HepG2 (cell line): Measurements from ENCODE around the gene PSRC1. TPM values are rescaled to one million over a fixed set of nuclear protein-coding genes. Genes with fewer than 3 reads are reported as not detected.
A peak's percentile ranks its signal among the peaks of the same experiment; 100 is the strongest.

ENCODE experiments used
- ATAC-seq: fragments of 200-7000 bp; cut with Tn5 transposase; 3 replicates; pipeline ENCODE4 v1.9.1; 2020; ENCODE audit warnings: mild to moderate bottlenecking, moderate library complexity
- BruUV-seq: library from RNA; stranded (reverse); fragments of 400-500 nt; replicated peaks from 2 replicates; lab custom pipeline; 2021; lab: Mats Ljungman, UMichigan
- CTCF ChIA-PET: fragments of 300-600 bp; formaldehyde crosslinking; extraction: SDS; loops from one replicate; lab custom pipeline; 2021; ENCODE audit warnings: low total read pairs, inconsistent platforms, low intra/inter-chr PET ratio; lab: Yijun Ruan, JAX
- POLR2A ChIA-PET: fragments of 350-600 bp; sonication (Branson Sonifier 250); formaldehyde crosslinking; loops from one replicate; lab custom pipeline; 2020; ENCODE audit warnings: antibody characterized with exemption, inconsistent platforms; lab: Yijun Ruan, JAX
- DNase-seq: peaks from one replicate; pipeline ENCODE4 v3.0.0-alpha.2; 2015; ENCODE audit warnings: low spot score
- FAIRE-seq: peaks from 3 replicates; lab custom pipeline; 2011; peaks lifted over from hg19 to GRCh38; lab: Jason Lieb, UNC
- H2AFZ ChIP-seq: one replicate; pipeline ENCODE4 v1.6.1; 2011; ENCODE audit warnings: low read length, inconsistent platforms
- H3K27ac ChIP-seq: fragments of 300-600 bp; 3 replicates; pipeline ENCODE4 v1.8.0; 2011; ENCODE audit warnings: mixed run types, mild to moderate bottlenecking, mixed read lengths, low read length, inconsistent platforms; ENCODE audit not compliant: insufficient read depth; ENCODE audit errors: extremely low read length
- H3K27me3 ChIP-seq, 2 experiments: fragments of 200-600 bp in 1 of 2; 2 replicates in 1 of 2; 3 replicates in 1 of 2; pipeline versions ENCODE4 v1.6.0 to v1.8.0; 2011; ENCODE audit warnings: low read length in 2 of 2, mild to moderate bottlenecking in 2 of 2, moderate library complexity in 2 of 2, inconsistent platforms in 1 of 2; ENCODE audit not compliant: insufficient read depth in 2 of 2, control insufficient read depth in 1 of 2
- H3K36me3 ChIP-seq, 2 experiments: fragments of 200-600 bp in 1 of 2; replicated peaks in 1 of 2; 2 replicates in 1 of 2; 3 replicates in 1 of 2; pipeline versions ENCODE4 v1.5.1 to v1.8.0; 2011; ENCODE audit warnings: low read length in 2 of 2, inconsistent platforms in 1 of 2; ENCODE audit not compliant: insufficient read depth in 2 of 2, control insufficient read depth in 1 of 2
- H3K4me1 ChIP-seq: 2 replicates; pipeline ENCODE4 v1.5.1; 2012; ENCODE audit warnings: low read length, inconsistent platforms; ENCODE audit not compliant: insufficient read depth
- H3K4me2 ChIP-seq: 2 replicates; pipeline ENCODE4 v1.6.0; 2011; ENCODE audit warnings: low read depth, low read length, inconsistent platforms
- H3K4me3 ChIP-seq, 3 experiments: fragments of 200-600 bp in 1 of 3; sonication (generic), shearing (Covaris generic) in 1 of 3; replicated peaks in 1 of 3; 2 replicates each; pipeline ENCODE4 v1.5.1; 2011 to 2016; ENCODE audit warnings: low read length in 3 of 3, inconsistent platforms in 2 of 3, low read depth in 2 of 3, mild to moderate bottlenecking in 2 of 3, control low read depth in 1 of 3, mixed read lengths in 1 of 3; ENCODE audit not compliant: insufficient read depth in 1 of 3
- H3K79me2 ChIP-seq: one replicate; pipeline ENCODE4 v1.6.1; 2011; ENCODE audit warnings: low read length, inconsistent platforms; ENCODE audit not compliant: insufficient read depth
- H3K9ac ChIP-seq: 2 replicates; pipeline ENCODE4 v1.6.0; 2011; ENCODE audit warnings: mild to moderate bottlenecking, low read depth, low read length, inconsistent platforms; ENCODE audit not compliant: insufficient read depth
- H3K9me3 ChIP-seq: 2 replicates; pipeline ENCODE4 v1.5.1; 2012; ENCODE audit warnings: mild to moderate bottlenecking, low read length
- H4K20me1 ChIP-seq: 2 replicates; pipeline ENCODE4 v1.6.0; 2011; ENCODE audit warnings: inconsistent platforms, mild to moderate bottlenecking, low read length, moderate library complexity; ENCODE audit not compliant: insufficient read depth
- FIP1L1 ChIP-seq: fragments of 200-400 bp; formaldehyde crosslinking; IDR thresholded peaks from 2 replicates; pipeline ENCODE4 v1.6.1; 2018; ENCODE audit warnings: low read depth, mild to moderate bottlenecking, low read length, moderate library complexity, borderline replicate concordance; ENCODE audit not compliant: insufficient read depth
- KLF6 ChIP-seq: IDR thresholded peaks from 2 replicates; pipeline ENCODE4 v1.8.0; 2016; ENCODE audit warnings: missing biosample characterization, missing genetic modification reagents
- MTA3 ChIP-seq: sonication (generic); formaldehyde crosslinking; IDR thresholded peaks from 2 replicates; pipeline ENCODE4 v1.4.0; 2020; ENCODE audit warnings: missing genetic modification reagents
- REPIN1 ChIP-seq: sonication (generic); formaldehyde crosslinking; IDR thresholded peaks from 2 replicates; pipeline ENCODE4 v1.8.0; 2022; ENCODE audit warnings: missing genetic modification reagents, low read depth, mild to moderate bottlenecking, borderline replicate concordance
- SP4 ChIP-seq: sonication (generic); formaldehyde crosslinking; IDR thresholded peaks from 2 replicates; pipeline ENCODE4 v1.8.1; 2023; ENCODE audit warnings: mild to moderate bottlenecking, missing genetic modification reagents
- ZNF180 ChIP-seq: sonication (generic); formaldehyde crosslinking; IDR thresholded peaks from 2 replicates; pipeline ENCODE4 v1.4.0; 2020; ENCODE audit warnings: low read depth, missing genetic modification reagents, borderline replicate concordance
- ZNF274 ChIP-seq: sonication (generic); formaldehyde crosslinking; IDR thresholded peaks from 2 replicates; pipeline ENCODE4 v1.5.1; 2020; ENCODE audit warnings: mild to moderate bottlenecking, missing genetic modification reagents
- ZNF530 ChIP-seq: sonication (generic); formaldehyde crosslinking; IDR thresholded peaks from 2 replicates; pipeline ENCODE4 v1.5.0; 2020; ENCODE audit warnings: low read depth, mild to moderate bottlenecking, missing genetic modification reagents
- ZNF562 ChIP-seq: sonication (generic); formaldehyde crosslinking; IDR thresholded peaks from 2 replicates; pipeline ENCODE4 v1.8.0; 2022; ENCODE audit warnings: missing genetic modification reagents, borderline replicate concordance
- ZNF607 ChIP-seq: sonication (generic); formaldehyde crosslinking; IDR thresholded peaks from 2 replicates; pipeline ENCODE4 v1.5.1; 2020; ENCODE audit warnings: missing genetic modification reagents, mild to moderate bottlenecking, borderline replicate concordance
- ZNF614 ChIP-seq: IDR thresholded peaks from 2 replicates; pipeline ENCODE4 v1.6.1; 2018; ENCODE audit warnings: missing biosample characterization, missing genetic modification reagents, inconsistent platforms, borderline replicate concordance
- ZNF878 ChIP-seq: sonication (generic); formaldehyde crosslinking; IDR thresholded peaks from 2 replicates; pipeline ENCODE4 v1.8.1; 2023; ENCODE audit warnings: mild to moderate bottlenecking, missing genetic modification reagents, moderate library complexity
- in situ Hi-C: cut with HindIII; loops from 2 replicates; pipeline ENCODE4 v1.10.0; 2017; ENCODE audit warnings: low pct_unique_long_range_greater_than_20kb; ENCODE audit not compliant: extremely low pct_ligation_motif_present
- intact Hi-C: fragments of 100-400 bp; cut with micrococcal nuclease; formaldehyde crosslinking; loops from one replicate; pipeline ENCODE4 v1.10.0; 2022; ENCODE audit not compliant: unreplicated experiment
- polyA plus RNA-seq, 8 experiments: library from polyadenylated mRNA; depleted of rRNA in 3 of 8; stranded (reverse) in 7 of 8; unstranded in 1 of 8; fragments of >200 nt; fragmentation: Illumina TruSeq in 4 of 8; extraction: Trizol in 4 of 8; gene quantifications; 2 replicates each; pipeline versions ENCODE4 v1.2.1 to v1.2.3, GENCODE V29; 2011 to 2016; ENCODE audit warnings: low read depth in 4 of 8, missing spikeins in 1 of 8, mixed read lengths in 1 of 8; ENCODE audit not compliant: insufficient read depth in 1 of 8
- total RNA-seq, 5 experiments: library from RNA; depleted of rRNA; stranded (reverse); fragments of >200 nt; fragmentation: Illumina TruSeq; extraction: Trizol; gene quantifications; 2 replicates each; pipeline ENCODE4 v1.2.3, GENCODE V29; 2016; ENCODE audit warnings: low read depth in 1 of 5
- TF ChIP-seq, protein P1 (sequence below): sonication (generic); formaldehyde crosslinking; IDR thresholded peaks from 2 replicates; pipeline ENCODE4 v1.8.0; 2022; ENCODE audit warnings: missing genetic modification reagents, mild to moderate bottlenecking, inconsistent platforms, borderline replicate concordance
- TF ChIP-seq, protein P2 (sequence below): sonication (generic); formaldehyde crosslinking; IDR thresholded peaks from 2 replicates; pipeline ENCODE4 v1.5.0; 2020; ENCODE audit warnings: missing genetic modification reagents, mild to moderate bottlenecking, borderline replicate concordance
- TF ChIP-seq, protein P3 (sequence below): sonication (generic); formaldehyde crosslinking; IDR thresholded peaks from 2 replicates; pipeline ENCODE4 v1.5.0; 2020; ENCODE audit warnings: missing genetic modification reagents

PSRC1 gene
- total and polyA plus RNA-seq, 2 of the 13 experiments (the other 11 are each of a cell fraction or from before 2014, with no cell fraction given): 28.6 to 30.3 TPM

DNA sequence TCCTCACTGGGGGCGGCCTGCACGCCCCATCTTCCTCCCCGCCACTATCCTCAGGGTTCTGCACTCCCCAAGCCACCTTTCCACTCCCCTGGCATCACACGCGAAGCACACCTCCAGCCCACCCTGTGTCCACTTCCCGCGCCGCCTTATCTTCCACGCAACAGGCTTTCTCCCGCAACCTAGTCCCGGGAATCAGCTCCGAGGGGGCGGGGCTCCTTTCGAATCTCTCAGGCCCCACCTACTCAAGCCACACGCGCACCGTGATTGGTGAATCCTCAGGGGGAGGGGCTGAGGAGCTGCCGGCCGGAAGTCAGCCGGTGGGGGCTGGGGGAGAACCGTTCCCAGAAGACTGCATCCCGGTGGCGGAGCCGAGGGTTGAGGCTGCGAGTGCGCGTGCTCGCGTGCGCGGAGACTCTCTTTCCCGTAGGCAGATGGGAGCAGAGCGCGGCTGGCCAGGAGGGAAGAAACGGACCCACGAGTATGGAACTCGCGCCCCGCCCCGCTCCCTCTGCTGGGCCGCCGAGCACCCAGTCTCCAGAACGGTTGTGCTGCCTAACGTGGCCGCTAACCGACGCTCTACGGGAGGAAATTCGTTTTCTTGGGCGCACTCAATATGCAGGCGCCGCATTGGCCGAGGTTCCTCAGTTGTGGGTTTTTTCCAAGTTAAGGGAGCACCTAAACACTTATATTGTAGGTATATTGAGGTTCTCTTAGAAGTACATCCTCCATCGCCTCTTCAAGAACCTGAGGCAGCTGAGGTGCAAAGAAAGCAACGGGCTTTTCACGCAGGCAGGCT, at the start of gene PSRC1 (continued):
- TF ChIP-seq ZNF180 (no peak), KLF6 (CRISPR knock-in tag) (peak; percentile 65; the same call in 1 of the 2 replicates), ZNF607 (CRISPR knock-in tag) (peak; percentile 67), ZNF274 (CRISPR knock-in tag) (0 out of 2 replicates have a peak, but pooled peaks have one; percentile 6), REPIN1 (CRISPR knock-in tag) (peak; percentile 58; the same call in 1 of the 2 replicates), ZNF614 (CRISPR knock-in tag) (peak; percentile 78; the same call in 1 of the 2 replicates)
- TF ChIP-seq, protein P1, sequence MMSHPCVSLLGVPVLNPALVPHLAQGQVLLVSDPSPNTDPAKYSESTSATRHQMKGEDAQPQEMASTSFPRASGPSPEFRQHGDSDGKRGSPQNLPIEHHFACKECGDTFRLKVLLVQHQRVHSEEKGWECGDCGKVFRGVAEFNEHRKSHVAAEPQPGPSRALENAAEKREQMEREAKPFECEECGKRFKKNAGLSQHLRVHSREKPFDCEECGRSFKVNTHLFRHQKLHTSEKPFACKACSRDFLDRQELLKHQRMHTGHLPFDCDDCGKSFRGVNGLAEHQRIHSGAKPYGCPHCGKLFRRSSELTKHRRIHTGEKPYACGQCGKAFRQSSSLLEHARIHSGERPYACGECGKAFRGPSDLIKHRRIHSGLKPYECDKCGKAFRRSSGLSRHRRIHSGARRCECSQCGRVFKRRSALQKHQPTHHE (CRISPR knock-in tag): no peak
- TF ChIP-seq, all 625 proteins: peak for 254

DNA sequence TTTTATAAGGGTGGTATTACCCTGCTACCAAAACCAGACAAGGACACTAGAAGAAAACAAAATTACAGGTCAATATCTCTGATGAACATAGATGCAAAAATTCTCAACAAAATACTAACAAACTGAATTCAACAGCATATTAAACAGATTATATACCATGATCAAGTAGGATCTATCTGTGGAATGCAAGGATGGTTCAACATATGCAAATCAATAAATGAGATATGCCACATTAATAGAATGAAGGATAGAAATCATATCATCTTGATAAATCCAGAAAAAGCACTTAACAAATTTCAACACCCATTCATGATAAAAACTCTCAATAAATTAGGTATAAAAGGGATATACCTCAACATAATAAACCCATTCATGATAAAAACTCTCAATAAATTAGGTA, 48.2 kb upstream of the PSRC1 start:
- Histone ChIP-seq H2AFZ (no peak overlapping the region), H4K20me1 (no peaks in the 10 kb centered on the region), H3K27ac (no peak overlapping the region), H3K4me3 (no peak overlapping the region), H3K79me2 (no peaks in the 10 kb centered on the region), H3K27me3 (no peaks in the 10 kb centered on the region), H3K9ac (no peak overlapping the region), H3K4me2 (no peak overlapping the region), H3K9me3 (0 out of 2 replicates have a peak, but pooled peaks cover 4% of the 10 kb centered on the region)
- ChIA-PET CTCF (no interaction called here), POLR2A (no interaction called here)
- no peak for ATAC-seq
- intact Hi-C loops: no loop called here
- no peak for TF ChIP-seq ZNF878 (CRISPR knock-in tag)
- TF ChIP-seq FIP1L1: no peak
- no peak for TF ChIP-seq ZNF530 (CRISPR knock-in tag)
- TF ChIP-seq SP4: no peak
- TF ChIP-seq, protein P2, sequence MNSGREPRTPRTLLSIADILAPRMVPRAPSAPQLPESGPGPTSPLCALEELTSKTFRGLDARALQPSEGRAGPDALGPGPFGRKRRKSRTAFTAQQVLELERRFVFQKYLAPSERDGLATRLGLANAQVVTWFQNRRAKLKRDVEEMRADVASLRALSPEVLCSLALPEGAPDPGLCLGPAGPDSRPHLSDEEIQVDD (CRISPR knock-in tag): no peak
- no peak for TF ChIP-seq MTA3 (CRISPR knock-in tag)
- TF ChIP-seq, protein P3, sequence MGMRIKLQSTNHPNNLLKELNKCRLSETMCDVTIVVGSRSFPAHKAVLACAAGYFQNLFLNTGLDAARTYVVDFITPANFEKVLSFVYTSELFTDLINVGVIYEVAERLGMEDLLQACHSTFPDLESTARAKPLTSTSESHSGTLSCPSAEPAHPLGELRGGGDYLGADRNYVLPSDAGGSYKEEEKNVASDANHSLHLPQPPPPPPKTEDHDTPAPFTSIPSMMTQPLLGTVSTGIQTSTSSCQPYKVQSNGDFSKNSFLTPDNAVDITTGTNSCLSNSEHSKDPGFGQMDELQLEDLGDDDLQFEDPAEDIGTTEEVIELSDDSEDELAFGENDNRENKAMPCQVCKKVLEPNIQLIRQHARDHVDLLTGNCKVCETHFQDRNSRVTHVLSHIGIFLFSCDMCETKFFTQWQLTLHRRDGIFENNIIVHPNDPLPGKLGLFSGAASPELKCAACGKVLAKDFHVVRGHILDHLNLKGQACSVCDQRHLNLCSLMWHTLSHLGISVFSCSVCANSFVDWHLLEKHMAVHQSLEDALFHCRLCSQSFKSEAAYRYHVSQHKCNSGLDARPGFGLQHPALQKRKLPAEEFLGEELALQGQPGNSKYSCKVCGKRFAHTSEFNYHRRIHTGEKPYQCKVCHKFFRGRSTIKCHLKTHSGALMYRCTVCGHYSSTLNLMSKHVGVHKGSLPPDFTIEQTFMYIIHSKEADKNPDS: no peak
- TF ChIP-seq ZNF562: no peak
- TF ChIP-seq, all 625 proteins: peak for 0
- in situ Hi-C loops: no loop called here
- Histone ChIP-seq H3K36me3 (peaks cover 18 to 86% of the 10 kb centered on the region in 2 experiments), H3K4me1 (no peaks in the 10 kb centered on the region)
- no TSS peak for BruUV-seq
- FAIRE-seq: peak; percentile 23
- DNase-seq: no peak
